Measurements from ENCODE around the gene RASL12.

- TF ChIP-seq CTCF (IDR thresholded peaks at IDR 0.05 in 8 of 11, conservative IDR thresholded peaks at IDR 0.05 in 3 of 11) (no peak), POLR2A (IDR thresholded peaks at IDR 0.05) (no peak)
These were observed 10.2 kb downstream of the RASL12 start for GRCh38 chr15:65057549-65057940.

All from spleen (tissue), 7 donors.